ENCODE data around the gene LAMA5.
A peak's percentile ranks its signal among the peaks of the same experiment; 100 is the strongest.

LAMA5 gene

GRCh38 chr20:62314339-62314638 lies 52.8 kb downstream of the LAMA5 start:
- no peak for DNase-seq

- DNase-seq: no peak
Observed at GRCh38 chr20:62313460-62314338, 53.4 kb downstream of the LAMA5 start.

- DNase-seq: no peak
Observed at GRCh38 chr20:62313021-62313420, 54.1 kb downstream of the LAMA5 start.

GRCh38 chr20:62312662-62312977 lies 54.5 kb downstream of the LAMA5 start:
- no peak for DNase-seq

GRCh38 chr20:62311832-62312661 lies 55.1 kb downstream of the LAMA5 start:
- DNase-seq: no peak

GRCh38 chr20:62311150-62311549 lies 56.0 kb downstream of the LAMA5 start:
- DNase-seq: no peak

- no peak for DNase-seq
Observed at GRCh38 chr20:62310757-62311121, 56.4 kb downstream of the LAMA5 start.

- no peak for DNase-seq
Observed at GRCh38 chr20:62309947-62310756, 57.0 kb downstream of the LAMA5 start.

- no peak for DNase-seq
Observed at GRCh38 chr20:62309198-62309944, 57.7 kb downstream of the LAMA5 start.

GRCh38 chr20:62308102-62308822 lies 58.9 kb downstream of the LAMA5 start:
- DNase-seq: no peak

- DNase-seq: no peak
Observed at GRCh38 chr20:62307226-62308101, 59.6 kb downstream of the LAMA5 start.

- no peak for DNase-seq
Observed at GRCh38 chr20:62306414-62307187, 60.5 kb downstream of the LAMA5 start.

GRCh38 chr20:62305765-62306413 lies 61.2 kb downstream of the LAMA5 start:
- no peak for DNase-seq

GRCh38 chr20:62305149-62305764 lies 61.9 kb downstream of the LAMA5 start:
- DNase-seq: no peak

- no peak for DNase-seq
Observed at GRCh38 chr20:62304331-62305148, 62.6 kb downstream of the LAMA5 start.

- peak in 1 of 3 experiments; percentile 46 for DNase-seq
Observed at GRCh38 chr20:62303340-62304226, 63.5 kb downstream of the LAMA5 start.

- no peak for DNase-seq
Observed at GRCh38 chr20:62303062-62303339, 64.1 kb downstream of the LAMA5 start.
